HCT116 (cell line): Measurements from ENCODE around the gene ZNF317. TPM values are rescaled to one million over a fixed set of nuclear protein-coding genes. Genes with fewer than 3 reads are reported as not detected.

ENCODE experiments used
- ATAC-seq: fragments of 200-7000 bp; cut with Tn5 transposase; 2 replicates; pipeline ENCODE4 v1.9.1; 2020; ENCODE audit warnings: mild to moderate bottlenecking, moderate library complexity
- BruUV-seq: library from RNA; stranded (reverse); fragments of 400-500 nt; replicated peaks from 2 replicates; lab custom pipeline; 2021; lab: Mats Ljungman, UMichigan
- CTCF ChIA-PET: fragments of 300-600 bp; sonication (Branson Sonifier 250); formaldehyde crosslinking; loops from one replicate; lab custom pipeline; 2021; ENCODE audit warnings: antibody characterized with exemption; lab: Charles Lee
- POLR2A ChIA-PET: fragments of 300-600, 350-600 bp; sonication (Branson Sonifier 250); formaldehyde crosslinking; loops from one replicate; lab custom pipeline; 2021; ENCODE audit warnings: antibody characterized with exemption; lab: Charles Lee
- RAD21 ChIA-PET, 2 experiments: fragments of 300-600 bp; sonication (Branson Sonifier 250); formaldehyde crosslinking; loops; one replicate each; lab custom pipeline; 2023; ENCODE audit warnings: low total read pairs in 2 of 2; ENCODE audit not compliant: uncharacterized antibody in 2 of 2, unreplicated experiment in 2 of 2, low non-redundant PET in 1 of 2; lab: Charles Lee
- DNase-seq: peaks from one replicate; pipeline ENCODE4 v3.0.0-alpha.2; 2010; ENCODE audit warnings: low read depth, low spot score
- H2AFZ ChIP-seq: fragments of 200-600 bp; shearing (Covaris generic), sonication (generic); 2 replicates; pipeline ENCODE4 v1.6.1; 2017; ENCODE audit warnings: low read depth, mixed run types, mixed read lengths, antibody characterized with exemption, low read length; ENCODE audit not compliant: poor library complexity, severe bottlenecking
- H3K27ac ChIP-seq: 2 replicates; pipeline ENCODE4 v1.5.1; 2012; ENCODE audit warnings: low read depth, low read length
- H3K27me3 ChIP-seq: fragments of 200-600 bp; sonication (generic); 2 replicates; pipeline ENCODE4 v1.6.1; 2016; ENCODE audit warnings: mixed run types, low read length, mixed read lengths; ENCODE audit not compliant: insufficient read depth
- H3K36me3 ChIP-seq, 2 experiments: fragments of 200-500 bp in 1 of 2; fragments of 200-600 bp in 1 of 2; sonication (Bioruptor generic) in 1 of 2; sonication (generic) in 1 of 2; 2 replicates each; pipeline versions ENCODE4 v1.5.1 to v1.6.1; 2014 to 2016; ENCODE audit warnings: low read length in 2 of 2, inconsistent platforms in 1 of 2, mixed read lengths in 1 of 2, mixed run types in 1 of 2; ENCODE audit not compliant: insufficient read depth in 2 of 2, control insufficient read depth in 1 of 2
- H3K4me1 ChIP-seq, 2 experiments: fragments of 200-600 bp in 1 of 2; sonication (generic) in 1 of 2; 2 replicates each; pipeline versions ENCODE4 v1.5.1 to v1.6.1; 2012 to 2017; ENCODE audit warnings: low read length in 2 of 2, inconsistent platforms in 1 of 2, mild to moderate bottlenecking in 1 of 2, mixed read lengths in 1 of 2, mixed run types in 1 of 2, moderate library complexity in 1 of 2; ENCODE audit not compliant: insufficient read depth in 2 of 2, control insufficient read depth in 1 of 2
- H3K4me2 ChIP-seq: fragments of 200-600 bp; sonication (generic); 2 replicates; pipeline ENCODE4 v1.6.1; 2017; ENCODE audit warnings: mixed run types, low read length, mixed read lengths
- H3K4me3 ChIP-seq, 2 experiments: fragments of 200-600 bp in 1 of 2; sonication (generic) in 1 of 2; replicated peaks in 1 of 2; 2 replicates each; pipeline ENCODE4 v1.5.1; 2011 to 2016; ENCODE audit warnings: low read length in 2 of 2, control low read depth in 1 of 2, low read depth in 1 of 2, mild to moderate bottlenecking in 1 of 2, mixed read lengths in 1 of 2, mixed run types in 1 of 2
- H3K79me2 ChIP-seq: fragments of 200-600 bp; sonication (generic); 2 replicates; pipeline ENCODE4 v1.6.1; 2017; ENCODE audit warnings: mild to moderate bottlenecking, mixed run types, low read length, moderate library complexity, mixed read lengths; ENCODE audit not compliant: insufficient read depth
- H3K9ac ChIP-seq: fragments of 200-600 bp; sonication (generic); 2 replicates; pipeline ENCODE4 v1.6.1; 2016; ENCODE audit warnings: low read length, mixed read lengths
- H3K9me2 ChIP-seq: fragments of 200-600 bp; sonication (generic), shearing (Covaris generic); 2 replicates; pipeline ENCODE4 v1.6.1; 2017; ENCODE audit warnings: mixed run types, mild to moderate bottlenecking, moderate library complexity; ENCODE audit not compliant: insufficient read depth
- H3K9me3 ChIP-seq, 2 experiments: fragments of 200-500 bp in 1 of 2; fragments of 200-600 bp in 1 of 2; sonication (Bioruptor generic) in 1 of 2; sonication (generic) in 1 of 2; 2 replicates each; pipeline ENCODE4 v1.6.1; 2014 to 2017; ENCODE audit warnings: low read length in 2 of 2, mixed read lengths in 2 of 2, inconsistent platforms in 1 of 2, low read depth in 1 of 2, mild to moderate bottlenecking in 1 of 2, mixed run types in 1 of 2, moderate library complexity in 1 of 2; ENCODE audit not compliant: control insufficient read depth in 1 of 2, insufficient read depth in 1 of 2
- H4K20me1 ChIP-seq: fragments of 200-600 bp; sonication (generic), shearing (Covaris generic); 2 replicates; pipeline ENCODE4 v1.6.1; 2017; ENCODE audit warnings: mixed run types, mild to moderate bottlenecking, moderate library complexity; ENCODE audit not compliant: insufficient read depth
- CEBPB ChIP-seq: IDR thresholded peaks from 2 replicates; pipeline ENCODE4 v1.6.1; 2012; ENCODE audit warnings: low read depth
- EZH2phosphoT487 ChIP-seq: fragments of 200-600 bp; IDR thresholded peaks from 2 replicates; pipeline ENCODE4 v1.6.1; 2018; ENCODE audit warnings: antibody characterized with exemption, borderline replicate concordance
- JUND ChIP-seq: IDR thresholded peaks from 2 replicates; pipeline ENCODE4 v1.6.1; 2012
- SIN3A ChIP-seq: IDR thresholded peaks from 2 replicates; pipeline ENCODE4 v1.6.1; 2012; ENCODE audit warnings: low read depth
- intact Hi-C: fragments of 100-400 bp; cut with micrococcal nuclease; formaldehyde crosslinking; loops from 2 replicates; pipeline ENCODE4 v1.10.0; 2022
- total RNA-seq: library from RNA; stranded (reverse); gene quantifications from one replicate; pipeline ENCODE4 v1.2.1, GENCODE V29; 2021; ENCODE audit not compliant: unreplicated experiment
- TF ChIP-seq, protein P1 (sequence below), 3 experiments: fragments of 200-600 bp in 1 of 3; sonication (generic) in 1 of 3; IDR thresholded peaks in 2 of 3; conservative IDR thresholded peaks in 1 of 3; 2 replicates each; pipeline ENCODE4 v1.5.1; 2012 to 2017; ENCODE audit warnings: low read depth in 2 of 3, low read length in 2 of 3, antibody characterized with exemption in 1 of 3, borderline replicate concordance in 1 of 3, control low read depth in 1 of 3, mild to moderate bottlenecking in 1 of 3, mixed read lengths in 1 of 3, mixed run types in 1 of 3, moderate library complexity in 1 of 3; ENCODE audit not compliant: insufficient read depth in 1 of 3
- TF ChIP-seq, protein P2 (sequence below): IDR thresholded peaks from 2 replicates; pipeline ENCODE4 v1.6.1; 2012; ENCODE audit warnings: low read depth

The ZNF317 gene
- total RNA-seq, 1 experiment from 2014 or later = 39.8 TPM

DNA sequence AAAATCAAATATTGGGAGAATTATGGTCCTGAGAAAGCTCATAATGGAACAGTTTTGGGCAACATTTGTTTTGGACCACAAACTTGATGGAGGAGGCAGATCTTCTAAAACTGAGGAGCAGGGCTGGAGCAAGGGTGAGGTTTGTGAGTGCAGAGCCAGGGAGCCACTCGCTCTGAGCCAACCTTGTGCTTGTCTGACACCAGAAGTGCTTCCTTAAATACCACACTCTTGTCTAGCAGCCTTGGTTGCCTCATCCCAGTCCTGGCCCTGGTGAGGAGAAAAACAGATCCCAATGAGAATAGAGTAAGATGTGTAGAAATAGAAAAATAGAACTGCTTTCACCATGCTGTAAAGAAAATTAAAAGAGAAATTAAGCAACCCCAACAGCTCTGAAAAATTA is 6.7 kb downstream of the ZNF317 start:
- intact Hi-C loops = loop anchor here (10.0 kb wide), 1 partner anchor 288 kb away; the partner anchor contains the start of gene ZNF266
- CTCF ChIA-PET = no interaction called here

More for the DNA sequence above, 6.7 kb downstream of the ZNF317 start:
- Histone ChIP-seq H3K4me3 (no peak overlapping the region), H4K20me1 (no peaks in the 10 kb centered on the region), H3K36me3 (peaks cover 0 to 50% of the 10 kb centered on the region in 2 experiments; a peak in 1 of 4 replicates), H3K79me2 (peaks cover 100% of the 10 kb centered on the region), H3K4me2 (no peak overlapping the region), H3K9me2 (no peaks in the 10 kb centered on the region), H2AFZ (no peak overlapping the region), H3K9ac (no peak overlapping the region), H3K27ac (no peak overlapping the region), H3K4me1 (peaks cover 0 to 6% of the 10 kb centered on the region in 2 experiments; a peak in 1 of 4 replicates), H3K9me3 (peaks cover 33 to 52% of the 10 kb centered on the region in 2 experiments), H3K27me3 (no peaks in the 10 kb centered on the region)
- TF ChIP-seq, protein P1, sequence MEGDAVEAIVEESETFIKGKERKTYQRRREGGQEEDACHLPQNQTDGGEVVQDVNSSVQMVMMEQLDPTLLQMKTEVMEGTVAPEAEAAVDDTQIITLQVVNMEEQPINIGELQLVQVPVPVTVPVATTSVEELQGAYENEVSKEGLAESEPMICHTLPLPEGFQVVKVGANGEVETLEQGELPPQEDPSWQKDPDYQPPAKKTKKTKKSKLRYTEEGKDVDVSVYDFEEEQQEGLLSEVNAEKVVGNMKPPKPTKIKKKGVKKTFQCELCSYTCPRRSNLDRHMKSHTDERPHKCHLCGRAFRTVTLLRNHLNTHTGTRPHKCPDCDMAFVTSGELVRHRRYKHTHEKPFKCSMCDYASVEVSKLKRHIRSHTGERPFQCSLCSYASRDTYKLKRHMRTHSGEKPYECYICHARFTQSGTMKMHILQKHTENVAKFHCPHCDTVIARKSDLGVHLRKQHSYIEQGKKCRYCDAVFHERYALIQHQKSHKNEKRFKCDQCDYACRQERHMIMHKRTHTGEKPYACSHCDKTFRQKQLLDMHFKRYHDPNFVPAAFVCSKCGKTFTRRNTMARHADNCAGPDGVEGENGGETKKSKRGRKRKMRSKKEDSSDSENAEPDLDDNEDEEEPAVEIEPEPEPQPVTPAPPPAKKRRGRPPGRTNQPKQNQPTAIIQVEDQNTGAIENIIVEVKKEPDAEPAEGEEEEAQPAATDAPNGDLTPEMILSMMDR (IDR thresholded peaks at IDR 0.05 in 2 of 3, conservative IDR thresholded peaks at IDR 0.05 in 1 of 3; ENCODE audit: borderline replicate concordance in 1 of 3, insufficient read depth in 1 of 3, low read depth in 2 of 3, low read length in 2 of 3) = no peak
- TF ChIP-seq JUND = no peak
- TF ChIP-seq, protein P2, sequence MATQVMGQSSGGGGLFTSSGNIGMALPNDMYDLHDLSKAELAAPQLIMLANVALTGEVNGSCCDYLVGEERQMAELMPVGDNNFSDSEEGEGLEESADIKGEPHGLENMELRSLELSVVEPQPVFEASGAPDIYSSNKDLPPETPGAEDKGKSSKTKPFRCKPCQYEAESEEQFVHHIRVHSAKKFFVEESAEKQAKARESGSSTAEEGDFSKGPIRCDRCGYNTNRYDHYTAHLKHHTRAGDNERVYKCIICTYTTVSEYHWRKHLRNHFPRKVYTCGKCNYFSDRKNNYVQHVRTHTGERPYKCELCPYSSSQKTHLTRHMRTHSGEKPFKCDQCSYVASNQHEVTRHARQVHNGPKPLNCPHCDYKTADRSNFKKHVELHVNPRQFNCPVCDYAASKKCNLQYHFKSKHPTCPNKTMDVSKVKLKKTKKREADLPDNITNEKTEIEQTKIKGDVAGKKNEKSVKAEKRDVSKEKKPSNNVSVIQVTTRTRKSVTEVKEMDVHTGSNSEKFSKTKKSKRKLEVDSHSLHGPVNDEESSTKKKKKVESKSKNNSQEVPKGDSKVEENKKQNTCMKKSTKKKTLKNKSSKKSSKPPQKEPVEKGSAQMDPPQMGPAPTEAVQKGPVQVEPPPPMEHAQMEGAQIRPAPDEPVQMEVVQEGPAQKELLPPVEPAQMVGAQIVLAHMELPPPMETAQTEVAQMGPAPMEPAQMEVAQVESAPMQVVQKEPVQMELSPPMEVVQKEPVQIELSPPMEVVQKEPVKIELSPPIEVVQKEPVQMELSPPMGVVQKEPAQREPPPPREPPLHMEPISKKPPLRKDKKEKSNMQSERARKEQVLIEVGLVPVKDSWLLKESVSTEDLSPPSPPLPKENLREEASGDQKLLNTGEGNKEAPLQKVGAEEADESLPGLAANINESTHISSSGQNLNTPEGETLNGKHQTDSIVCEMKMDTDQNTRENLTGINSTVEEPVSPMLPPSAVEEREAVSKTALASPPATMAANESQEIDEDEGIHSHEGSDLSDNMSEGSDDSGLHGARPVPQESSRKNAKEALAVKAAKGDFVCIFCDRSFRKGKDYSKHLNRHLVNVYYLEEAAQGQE = no peak
- no peak for TF ChIP-seq SIN3A
- TF ChIP-seq CEBPB = no peak
- TF ChIP-seq EZH2phosphoT487 = no peak
- DNase-seq (no peak), ATAC-seq (no peak)
- BruUV-seq = no TSS peak
- RAD21 ChIA-PET = no interaction called here
- POLR2A ChIA-PET = no interaction called here
